RWPE2 (cell line): Measurements from ENCODE around the gene DNMT3A.
"Not testable (repeated sequence)": the region's sequence is repeated elsewhere in the genome, so short reads cannot be mapped to it uniquely, and the experiment has no call there.

Experiments
- ATAC-seq: fragments of 200-7000 bp; cut with Tn5 transposase; 3 replicates; pipeline ENCODE4 v1.9.1; 2021; ENCODE audit warnings: low read depth
- DNase-seq: peaks from one replicate; pipeline ENCODE4 v3.0.0-alpha.2; 2020; ENCODE audit warnings: low spot score
- H3K27ac ChIP-seq: fragments of 450-650 bp; 2 replicates; pipeline ENCODE4 v1.5.1; 2017; ENCODE audit warnings: mild to moderate bottlenecking; ENCODE audit not compliant: poor library complexity, severe bottlenecking
- H3K27me3 ChIP-seq: fragments of 250-450 bp; sonication (Bioruptor Pico); 2 replicates; pipeline ENCODE4 v1.5.1; 2021; ENCODE audit warnings: mild to moderate bottlenecking, moderate library complexity; ENCODE audit not compliant: insufficient read depth, poor library complexity, severe bottlenecking
- H3K36me3 ChIP-seq: fragments of 250-450 bp; sonication (Bioruptor Pico); 2 replicates; pipeline ENCODE4 v1.5.1; 2020; ENCODE audit warnings: low read depth, mild to moderate bottlenecking, moderate library complexity
- H3K4me1 ChIP-seq: fragments of 250-450 bp; sonication (Bioruptor Pico); 2 replicates; pipeline ENCODE4 v1.5.1; 2021; ENCODE audit warnings: mild to moderate bottlenecking, moderate library complexity; ENCODE audit not compliant: insufficient read depth, poor library complexity, severe bottlenecking
- H3K4me3 ChIP-seq: fragments of 250-450 bp; sonication (Bioruptor Pico); 2 replicates; pipeline ENCODE4 v1.5.1; 2021; ENCODE audit warnings: mild to moderate bottlenecking, moderate library complexity; ENCODE audit not compliant: severe bottlenecking
- H3K9me3 ChIP-seq: fragments of 250-450 bp; sonication (Bioruptor Pico); 2 replicates; pipeline ENCODE4 v1.5.1; 2021; ENCODE audit warnings: mild to moderate bottlenecking, moderate library complexity; ENCODE audit not compliant: severe bottlenecking
- TF ChIP-seq, protein P1 (sequence below): fragments of 450-650 bp; IDR thresholded peaks from one replicate; pipeline ENCODE4 v1.5.1; 2017; ENCODE audit warnings: mild to moderate bottlenecking, moderate library complexity; ENCODE audit not compliant: poor library complexity, severe bottlenecking

DNMT3A gene

GRCh38 chr2:25219621-25220020 lies 122.1 kb downstream of the DNMT3A start:
- H3K9me3 ChIP-seq: no peaks in the 10 kb centered on the region

GRCh38 chr2:25218100-25218499 lies 123.6 kb downstream of the DNMT3A start:
- TF ChIP-seq, protein P1, sequence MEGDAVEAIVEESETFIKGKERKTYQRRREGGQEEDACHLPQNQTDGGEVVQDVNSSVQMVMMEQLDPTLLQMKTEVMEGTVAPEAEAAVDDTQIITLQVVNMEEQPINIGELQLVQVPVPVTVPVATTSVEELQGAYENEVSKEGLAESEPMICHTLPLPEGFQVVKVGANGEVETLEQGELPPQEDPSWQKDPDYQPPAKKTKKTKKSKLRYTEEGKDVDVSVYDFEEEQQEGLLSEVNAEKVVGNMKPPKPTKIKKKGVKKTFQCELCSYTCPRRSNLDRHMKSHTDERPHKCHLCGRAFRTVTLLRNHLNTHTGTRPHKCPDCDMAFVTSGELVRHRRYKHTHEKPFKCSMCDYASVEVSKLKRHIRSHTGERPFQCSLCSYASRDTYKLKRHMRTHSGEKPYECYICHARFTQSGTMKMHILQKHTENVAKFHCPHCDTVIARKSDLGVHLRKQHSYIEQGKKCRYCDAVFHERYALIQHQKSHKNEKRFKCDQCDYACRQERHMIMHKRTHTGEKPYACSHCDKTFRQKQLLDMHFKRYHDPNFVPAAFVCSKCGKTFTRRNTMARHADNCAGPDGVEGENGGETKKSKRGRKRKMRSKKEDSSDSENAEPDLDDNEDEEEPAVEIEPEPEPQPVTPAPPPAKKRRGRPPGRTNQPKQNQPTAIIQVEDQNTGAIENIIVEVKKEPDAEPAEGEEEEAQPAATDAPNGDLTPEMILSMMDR: no peak
- no peak overlapping the region for H3K27ac ChIP-seq
- H3K36me3 ChIP-seq: no peaks in the 10 kb centered on the region
- H3K4me3 ChIP-seq: no peak overlapping the region
- DNase-seq (no peak), ATAC-seq (no peak)
- H3K9me3 ChIP-seq: no peaks in the 10 kb centered on the region
- no peaks in the 10 kb centered on the region for H3K4me1 ChIP-seq
- H3K27me3 ChIP-seq: no peaks in the 10 kb centered on the region

More at GRCh38 chr2:25219621-25220020, 122.1 kb downstream of the DNMT3A start:
- no peaks in the 10 kb centered on the region for H3K4me1 ChIP-seq
- no peak; the same call in 2 of the 3 replicates for ATAC-seq
- H3K4me3 ChIP-seq: no peak overlapping the region
- no peaks in the 10 kb centered on the region for H3K36me3 ChIP-seq
- no peak for DNase-seq
- TF ChIP-seq, protein P1: no peak
- no peaks in the 10 kb centered on the region for H3K27me3 ChIP-seq
- H3K27ac ChIP-seq: no peak overlapping the region

DNA sequence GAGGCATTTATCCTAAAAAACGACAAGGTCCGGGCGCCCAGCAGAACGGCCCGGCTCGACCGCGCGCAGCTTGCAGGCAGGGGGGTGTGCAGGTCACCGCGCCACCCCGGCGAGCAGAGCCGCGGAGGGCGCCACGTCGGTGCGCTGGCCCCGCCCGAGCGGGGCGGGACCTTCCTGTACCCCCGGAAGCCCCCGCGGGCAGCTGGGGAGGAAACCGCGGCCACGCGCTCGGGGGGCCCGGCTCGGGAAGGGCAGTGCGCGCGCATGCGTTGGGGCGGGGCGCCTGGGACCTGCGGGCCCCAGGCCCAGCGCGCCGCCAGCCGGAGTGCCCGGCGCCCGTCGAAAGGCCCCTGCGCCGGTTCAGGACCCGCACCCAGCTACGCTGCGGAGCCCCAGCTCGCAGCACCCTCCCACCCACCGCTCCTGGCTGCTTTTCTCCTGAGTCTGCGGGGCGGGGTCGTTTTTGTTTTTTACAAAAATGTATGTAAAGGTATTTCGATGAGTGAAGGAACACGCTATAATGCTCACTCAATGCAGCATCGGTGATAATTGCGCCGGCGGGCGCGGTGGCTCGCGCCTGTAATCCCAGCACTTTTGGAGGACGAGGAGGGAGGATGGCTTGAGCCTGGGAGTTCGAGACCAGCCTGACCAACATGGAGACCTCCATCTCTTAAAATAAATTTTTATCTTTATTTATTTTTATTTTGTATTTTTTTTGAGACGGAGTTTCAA lies 125.6 kb downstream of the DNMT3A start:
- no peak for ATAC-seq
- H3K27ac ChIP-seq: no peak overlapping the region

DNA sequence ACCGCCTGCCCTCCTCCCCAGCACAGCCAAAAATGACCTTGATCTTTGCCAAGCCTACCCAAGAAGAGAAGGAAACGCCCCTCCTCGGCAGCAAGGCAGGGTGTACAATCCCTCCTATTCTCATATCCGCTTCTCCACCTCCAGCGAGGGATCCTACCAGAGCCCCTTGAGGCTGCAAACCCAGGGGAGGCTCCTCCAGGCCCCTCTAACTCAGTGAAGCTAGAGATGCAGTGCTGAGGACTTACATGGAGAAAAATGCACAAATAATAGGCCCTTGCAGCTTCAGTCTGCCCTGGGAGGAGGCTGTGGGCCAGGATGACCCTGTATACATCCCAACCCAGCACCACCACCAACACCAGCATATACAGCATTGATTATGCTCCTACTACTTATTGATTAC lies 126.5 kb downstream of the DNMT3A start:
- Histone ChIP-seq H3K4me1 (no peaks in the 10 kb centered on the region), H3K4me3 (no peak overlapping the region), H3K27me3 (no peaks in the 10 kb centered on the region), H3K27ac (no peak overlapping the region), H3K9me3 (no peaks in the 10 kb centered on the region), H3K36me3 (no peaks in the 10 kb centered on the region)
- TF ChIP-seq, protein P1: no peak
- ATAC-seq (no peak), DNase-seq (no peak)

More for the DNA sequence above, 125.6 kb downstream of the DNMT3A start:
- Histone ChIP-seq H3K9me3 (no peaks in the 10 kb centered on the region), H3K36me3 (no peaks in the 10 kb centered on the region), H3K4me1 (no peaks in the 10 kb centered on the region), H3K4me3 (peak overlapping the region; percentile 25), H3K27me3 (no peaks in the 10 kb centered on the region)
- no peak for DNase-seq
- TF ChIP-seq, protein P1: no peak

DNA sequence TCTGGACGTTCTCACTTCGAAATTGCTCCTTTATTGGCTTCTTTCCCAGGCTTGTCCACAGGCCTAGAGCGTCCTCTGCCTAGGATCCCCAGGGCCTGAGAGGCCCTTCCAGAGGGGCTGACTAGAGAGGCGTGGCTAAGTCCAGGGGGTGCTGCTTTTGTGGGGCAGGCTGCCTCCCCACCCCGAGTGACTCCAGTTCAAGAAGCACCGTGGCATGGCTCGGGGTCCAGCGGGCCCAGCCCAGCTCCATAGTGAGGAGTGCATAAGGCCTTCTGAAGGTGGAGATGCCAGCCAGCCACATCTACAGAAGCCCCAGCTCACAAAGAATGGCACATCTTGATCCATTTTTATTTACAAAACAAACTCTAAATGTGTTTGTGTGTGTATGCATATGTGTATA lies 128.5 kb downstream of the DNMT3A start:
- Histone ChIP-seq H3K36me3 (no peaks in the 10 kb centered on the region), H3K27me3 (no peaks in the 10 kb centered on the region), H3K4me1 (no peaks in the 10 kb centered on the region), H3K9me3 (no peaks in the 10 kb centered on the region), H3K4me3 (no peak overlapping the region), H3K27ac (no peak overlapping the region)
- TF ChIP-seq, protein P1: no peak
- ATAC-seq (no peak), DNase-seq (no peak)

DNA sequence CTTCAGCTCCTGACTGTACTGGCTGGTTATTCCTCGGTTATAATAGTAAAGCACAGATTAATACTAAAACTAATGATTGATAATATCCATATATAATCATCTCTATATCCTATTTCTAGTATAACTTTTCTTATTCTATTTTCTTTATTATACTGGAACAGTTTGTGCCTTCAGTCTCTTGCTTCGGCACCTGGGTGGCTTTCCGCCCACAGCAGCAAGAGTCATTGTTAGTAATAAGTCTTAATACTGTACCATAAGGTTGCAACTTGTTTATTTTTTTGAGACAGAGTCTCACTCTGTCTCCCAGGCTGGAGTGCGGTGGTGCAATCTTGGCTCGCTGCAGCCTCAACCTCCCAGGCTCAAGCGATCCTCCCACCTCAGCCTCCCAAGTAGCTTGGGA lies 130.8 kb downstream of the DNMT3A start:
- not testable (repeated sequence) for H3K36me3 ChIP-seq, H3K9me3 ChIP-seq, H3K4me1 ChIP-seq, DNase-seq, ATAC-seq, H3K27ac ChIP-seq, H3K4me3 ChIP-seq, H3K27me3 ChIP-seq
